ENCODE results near the gene JARID2.
A peak's percentile ranks its signal among the peaks of the same experiment; 100 is the strongest.

JARID2 gene

DNA sequence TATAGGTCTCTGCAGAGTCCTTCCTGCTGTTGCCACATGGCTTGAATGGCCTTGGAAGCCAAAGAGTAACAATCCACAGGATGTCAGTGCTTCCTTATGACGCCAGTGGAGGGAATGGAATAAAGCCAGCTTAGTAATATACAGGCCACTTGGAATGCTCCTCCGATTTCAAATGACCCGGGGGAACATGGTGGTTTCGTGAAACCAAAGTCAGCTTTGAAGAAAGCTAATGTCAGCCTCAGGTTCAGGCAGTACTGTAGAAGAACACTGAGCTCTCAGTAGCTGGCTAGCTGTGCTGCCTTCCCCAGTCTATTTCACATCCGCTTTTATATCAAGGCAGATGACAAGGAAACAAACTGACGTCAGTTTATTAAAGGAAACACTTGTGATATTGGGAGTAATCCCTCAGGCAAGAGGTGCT is 227.9 kb downstream of the JARID2 start:
- H3K27me3 ChIP-seq (ENCODE audit: control insufficient read depth in 3 of 3, insufficient read depth in 3 of 3, low read depth in 1 of 3, low read length in 3 of 3), result no peaks in the 10 kb centered on the region
- H3K4ac ChIP-seq (ENCODE audit: low read length), result no peak overlapping the region
- H2BK15ac ChIP-seq (ENCODE audit: low read length), result no peak overlapping the region
- H3K36me3 ChIP-seq (replicated peaks in 1 of 2; ENCODE audit: control insufficient read depth in 2 of 2, insufficient read depth in 2 of 2, low read length in 2 of 2), result peaks cover 14 to 85% of the 10 kb centered on the region in 2 donors
- no peak overlapping the region for H4K8ac ChIP-seq (ENCODE audit: low read depth, low read length)
- peaks cover 0 to 3% of the 10 kb centered on the region in 2 donors for H3K9me3 ChIP-seq (replicated peaks in 1 of 2; ENCODE audit: control insufficient read depth in 2 of 2, insufficient read depth in 1 of 2, low read depth in 1 of 2, low read length in 2 of 2)
- no peak overlapping the region for H2AK5ac ChIP-seq (ENCODE audit: low read depth, low read length)
- H4K91ac ChIP-seq (ENCODE audit: low read depth, low read length, poor library complexity), result no peak overlapping the region
- no peak overlapping the region for H3K18ac ChIP-seq (ENCODE audit: low read length)
- no peak overlapping the region for H2AFZ ChIP-seq (ENCODE audit: low read length)
- DNase-seq (ENCODE audit: low spot score), result no peak
- H3K4me2 ChIP-seq (ENCODE audit: insufficient read depth, low read length, poor library complexity, severe bottlenecking), result no peak overlapping the region
- no peak overlapping the region for H3K23ac ChIP-seq (ENCODE audit: low read depth, low read length, poor library complexity)
- H3K4me3 ChIP-seq (ENCODE audit: low read length in 2 of 2), result no peak overlapping the region
- no peak overlapping the region for H2BK5ac ChIP-seq (ENCODE audit: low read length)
- H3K9ac ChIP-seq (ENCODE audit: low read depth, low read length, poor library complexity), result no peak overlapping the region
- no peak overlapping the region for H2BK12ac ChIP-seq (ENCODE audit: low read length)
- H3K14ac ChIP-seq (ENCODE audit: low read length), result no peak overlapping the region
- no peaks in the 10 kb centered on the region for H3K79me1 ChIP-seq (ENCODE audit: low read depth, low read length)
- no CpG with 5 or more reads among the region's 6 CpGs for WGBS, 2 donors (ENCODE audit: extremely low coverage in 2 of 2, insufficient read length in 2 of 2, insufficient replicate concordance in 1 of 2)
- peaks cover 0 to 3% of the 10 kb centered on the region in 2 donors for H3K4me1 ChIP-seq (ENCODE audit: control insufficient read depth in 2 of 2, insufficient read depth in 1 of 2, low read depth in 1 of 2, low read length in 2 of 2)
- H3K27ac ChIP-seq (replicated peaks; ENCODE audit: low read length), result no peak overlapping the region
- H2BK120ac ChIP-seq (ENCODE audit: low read depth, low read length), result no peak overlapping the region

DNA sequence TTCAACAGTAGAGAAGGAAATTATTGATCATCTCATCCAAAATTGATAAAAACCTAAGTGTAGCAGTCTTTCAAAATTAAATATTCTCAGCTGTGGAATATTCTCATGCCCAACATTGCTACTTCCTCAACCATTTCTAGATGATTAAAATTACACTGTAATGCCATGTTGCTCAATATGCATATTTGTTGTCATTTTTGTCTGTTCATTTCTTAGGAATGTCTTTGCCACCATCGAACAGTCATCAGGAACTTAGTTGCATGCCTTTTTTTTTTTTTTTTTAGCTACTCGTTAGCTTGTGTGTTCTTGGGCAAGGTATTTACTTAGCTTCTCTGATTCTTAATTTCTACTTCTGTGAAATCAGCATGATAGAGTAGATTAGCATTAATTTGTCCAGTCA is 228.3 kb downstream of the JARID2 start:
- no peak for DNase-seq (ENCODE audit: low spot score)
- Histone ChIP-seq H3K4ac (ENCODE audit: low read length) (no peak overlapping the region), H3K79me1 (ENCODE audit: low read depth, low read length) (no peaks in the 10 kb centered on the region), H2AFZ (ENCODE audit: low read length) (no peak overlapping the region), H3K4me2 (ENCODE audit: insufficient read depth, low read length, poor library complexity, severe bottlenecking) (no peak overlapping the region), H2BK5ac (ENCODE audit: low read length) (no peak overlapping the region), H3K4me1 (ENCODE audit: control insufficient read depth in 2 of 2, insufficient read depth in 1 of 2, low read depth in 1 of 2, low read length in 2 of 2) (peaks cover 0 to 3% of the 10 kb centered on the region in 2 donors), H2BK12ac (ENCODE audit: low read length) (no peak overlapping the region), H3K27me3 (ENCODE audit: control insufficient read depth in 3 of 3, insufficient read depth in 3 of 3, low read depth in 1 of 3, low read length in 3 of 3) (no peaks in the 10 kb centered on the region), H3K9ac (ENCODE audit: low read depth, low read length, poor library complexity) (no peak overlapping the region), H3K18ac (ENCODE audit: low read length) (no peak overlapping the region), H3K27ac (replicated peaks; ENCODE audit: low read length) (no peak overlapping the region), H2BK120ac (ENCODE audit: low read depth, low read length) (no peak overlapping the region), H3K36me3 (replicated peaks in 1 of 2; ENCODE audit: control insufficient read depth in 2 of 2, insufficient read depth in 2 of 2, low read length in 2 of 2) (peaks cover 13 to 81% of the 10 kb centered on the region in 2 donors), H3K14ac (ENCODE audit: low read length) (no peak overlapping the region), H3K23ac (ENCODE audit: low read depth, low read length, poor library complexity) (no peak overlapping the region), H4K8ac (ENCODE audit: low read depth, low read length) (no peak overlapping the region), H3K9me3 (replicated peaks in 1 of 2; ENCODE audit: control insufficient read depth in 2 of 2, insufficient read depth in 1 of 2, low read depth in 1 of 2, low read length in 2 of 2) (no peaks in the 10 kb centered on the region), H2BK15ac (ENCODE audit: low read length) (no peak overlapping the region), H3K4me3 (ENCODE audit: low read length in 2 of 2) (no peak overlapping the region), H4K91ac (ENCODE audit: low read depth, low read length, poor library complexity) (no peak overlapping the region), H2AK5ac (ENCODE audit: low read depth, low read length) (no peak overlapping the region)
- WGBS, 2 donors (ENCODE audit: extremely low coverage in 2 of 2, insufficient read length in 2 of 2, insufficient replicate concordance in 1 of 2), result no CpG with 5 or more reads among the region's 2 CpGs

DNA sequence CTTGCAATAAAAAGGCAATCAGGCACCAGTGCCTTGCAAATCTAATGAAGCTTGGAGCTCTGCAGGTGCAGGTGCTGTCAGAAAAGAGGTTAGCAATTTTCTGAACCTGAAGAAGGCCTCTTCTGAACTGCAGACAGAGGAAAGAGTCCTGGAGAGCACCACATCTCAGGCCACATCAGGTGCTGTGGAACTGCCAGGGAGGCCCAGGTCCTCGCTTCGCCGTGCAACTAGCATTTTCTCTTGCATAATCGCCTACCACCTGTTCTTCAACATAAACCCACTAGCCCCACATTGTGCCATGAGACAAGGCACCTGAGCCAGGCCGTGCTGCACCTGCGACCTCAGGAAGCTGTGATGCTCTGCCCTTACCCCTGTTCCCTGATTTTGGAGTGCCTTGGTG is 229.4 kb downstream of the JARID2 start:
- no peak overlapping the region for H2AK5ac ChIP-seq (ENCODE audit: low read depth, low read length)
- DNase-seq (ENCODE audit: low spot score), result no peak
- H4K8ac ChIP-seq (ENCODE audit: low read depth, low read length), result no peak overlapping the region
- H2BK120ac ChIP-seq (ENCODE audit: low read depth, low read length), result no peak overlapping the region
- no peak overlapping the region for H2AFZ ChIP-seq (ENCODE audit: low read length)
- H3K4me3 ChIP-seq (ENCODE audit: low read length in 2 of 2), result no peak overlapping the region
- no peak overlapping the region for H2BK15ac ChIP-seq (ENCODE audit: low read length)
- no peaks in the 10 kb centered on the region for H3K79me1 ChIP-seq (ENCODE audit: low read depth, low read length)
- H3K9me3 ChIP-seq (replicated peaks in 1 of 2; ENCODE audit: control insufficient read depth in 2 of 2, insufficient read depth in 1 of 2, low read depth in 1 of 2, low read length in 2 of 2), result no peaks in the 10 kb centered on the region
- WGBS, 2 donors (ENCODE audit: extremely low coverage in 2 of 2, insufficient read length in 2 of 2, insufficient replicate concordance in 1 of 2), result no CpG with 5 or more reads among the region's 6 CpGs
- no peak overlapping the region for H3K9ac ChIP-seq (ENCODE audit: low read depth, low read length, poor library complexity)
- H3K4me2 ChIP-seq (ENCODE audit: insufficient read depth, low read length, poor library complexity, severe bottlenecking), result no peak overlapping the region
- no peak overlapping the region for H3K14ac ChIP-seq (ENCODE audit: low read length)
- H4K91ac ChIP-seq (ENCODE audit: low read depth, low read length, poor library complexity), result peak overlapping the region; percentile 90
- H3K27ac ChIP-seq (replicated peaks; ENCODE audit: low read length), result no peak overlapping the region
- no peak overlapping the region for H3K4ac ChIP-seq (ENCODE audit: low read length)
- H3K36me3 ChIP-seq (replicated peaks in 1 of 2; ENCODE audit: control insufficient read depth in 2 of 2, insufficient read depth in 2 of 2, low read length in 2 of 2), result peaks cover 11 to 72% of the 10 kb centered on the region in 2 donors
- H3K27me3 ChIP-seq (ENCODE audit: control insufficient read depth in 3 of 3, insufficient read depth in 3 of 3, low read depth in 1 of 3, low read length in 3 of 3), result no peaks in the 10 kb centered on the region
- no peak overlapping the region for H3K18ac ChIP-seq (ENCODE audit: low read length)
- H3K4me1 ChIP-seq (ENCODE audit: control insufficient read depth in 2 of 2, insufficient read depth in 1 of 2, low read depth in 1 of 2, low read length in 2 of 2), result peaks cover 0 to 8% of the 10 kb centered on the region in 2 donors
- H2BK5ac ChIP-seq (ENCODE audit: low read length), result no peak overlapping the region
- no peak overlapping the region for H2BK12ac ChIP-seq (ENCODE audit: low read length)
- H3K23ac ChIP-seq (ENCODE audit: low read depth, low read length, poor library complexity), result no peak overlapping the region

DNA sequence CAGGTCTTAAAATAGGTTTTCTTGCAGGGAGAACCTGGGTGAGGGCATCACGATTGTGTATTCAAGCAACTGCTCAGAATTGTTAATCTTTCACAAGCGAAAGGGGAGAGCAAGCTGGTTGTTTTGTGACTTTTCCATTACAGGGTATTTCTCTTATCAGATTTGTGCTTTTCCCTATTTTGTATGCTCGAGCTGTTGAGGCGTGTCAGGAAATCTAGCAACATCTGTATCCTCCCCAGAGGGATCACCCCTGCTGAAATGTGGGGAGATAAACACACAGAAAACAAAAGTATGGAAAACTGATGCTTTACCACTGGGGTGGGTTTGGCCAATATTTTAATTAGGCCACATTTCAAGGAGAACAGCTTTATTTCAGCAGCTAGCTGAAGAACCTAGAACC is 230.0 kb downstream of the JARID2 start:
- Histone ChIP-seq H3K18ac (ENCODE audit: low read length) (no peak overlapping the region), H3K23ac (ENCODE audit: low read depth, low read length, poor library complexity) (no peak overlapping the region), H3K36me3 (replicated peaks in 1 of 2; ENCODE audit: control insufficient read depth in 2 of 2, insufficient read depth in 2 of 2, low read length in 2 of 2) (peaks cover 11 to 66% of the 10 kb centered on the region in 2 donors), H2BK5ac (ENCODE audit: low read length) (no peak overlapping the region), H3K4me2 (ENCODE audit: insufficient read depth, low read length, poor library complexity, severe bottlenecking) (no peak overlapping the region), H3K4me3 (ENCODE audit: low read length in 2 of 2) (no peak overlapping the region), H3K14ac (ENCODE audit: low read length) (no peak overlapping the region), H2AFZ (ENCODE audit: low read length) (no peak overlapping the region), H3K27ac (replicated peaks; ENCODE audit: low read length) (no peak overlapping the region), H3K9me3 (replicated peaks in 1 of 2; ENCODE audit: control insufficient read depth in 2 of 2, insufficient read depth in 1 of 2, low read depth in 1 of 2, low read length in 2 of 2) (no peaks in the 10 kb centered on the region), H3K4me1 (ENCODE audit: control insufficient read depth in 2 of 2, insufficient read depth in 1 of 2, low read depth in 1 of 2, low read length in 2 of 2) (peaks cover 0 to 14% of the 10 kb centered on the region in 2 donors), H2BK12ac (ENCODE audit: low read length) (no peak overlapping the region), H4K8ac (ENCODE audit: low read depth, low read length) (no peak overlapping the region), H2AK5ac (ENCODE audit: low read depth, low read length) (no peak overlapping the region), H2BK120ac (ENCODE audit: low read depth, low read length) (no peak overlapping the region), H3K4ac (ENCODE audit: low read length) (no peak overlapping the region), H3K27me3 (ENCODE audit: control insufficient read depth in 3 of 3, insufficient read depth in 3 of 3, low read depth in 1 of 3, low read length in 3 of 3) (no peaks in the 10 kb centered on the region), H3K9ac (ENCODE audit: low read depth, low read length, poor library complexity) (no peak overlapping the region), H3K79me1 (ENCODE audit: low read depth, low read length) (no peaks in the 10 kb centered on the region), H4K91ac (ENCODE audit: low read depth, low read length, poor library complexity) (no peak overlapping the region), H2BK15ac (ENCODE audit: low read length) (no peak overlapping the region)
- WGBS, 2 donors (ENCODE audit: extremely low coverage in 2 of 2, insufficient read length in 2 of 2, insufficient replicate concordance in 1 of 2), result no CpG with 5 or more reads among the region's 4 CpGs
- DNase-seq (ENCODE audit: low spot score), result no peak

Data from neuronal stem cell (in vitro differentiated cells).